GM23338 (cell line): ENCODE measurements around the gene PMP22. TPM values are rescaled to one million over a fixed set of nuclear protein-coding genes. Genes with fewer than 3 reads are reported as not detected.

Experiments used
- ATAC-seq: fragments of 200-7000 bp; cut with Tn5 transposase; 3 replicates; pipeline ENCODE4 v1.9.1; 2020
- DNase-seq: peaks from one replicate; pipeline ENCODE4 v3.0.0-alpha.2; 2015; ENCODE audit warnings: low spot score
- H2AFZ ChIP-seq: fragments of 200-600 bp; sonication (generic); 2 replicates; pipeline ENCODE4 v1.8.0; 2016; ENCODE audit warnings: antibody characterized with exemption, mild to moderate bottlenecking, moderate library complexity
- H3F3A ChIP-seq: fragments of 200-600 bp; sonication (generic); replicated peaks from 2 replicates; pipeline ENCODE4 v1.8.0; 2017; ENCODE audit warnings: antibody characterized with exemption, mixed run types, low read depth
- H3K27ac ChIP-seq: fragments of 200-600 bp; sonication (generic); 2 replicates; pipeline ENCODE4 v1.6.1; 2016; ENCODE audit warnings: low read depth
- H3K27me3 ChIP-seq: fragments of 200-600 bp; sonication (generic); 2 replicates; pipeline ENCODE4 v1.8.0; 2016; ENCODE audit warnings: mild to moderate bottlenecking, mixed run types, moderate library complexity; ENCODE audit not compliant: insufficient read depth
- H3K36me3 ChIP-seq: fragments of 200-600 bp; sonication (generic); 2 replicates; pipeline ENCODE4 v1.8.0; 2016; ENCODE audit warnings: mild to moderate bottlenecking; ENCODE audit not compliant: insufficient read depth
- H3K4me1 ChIP-seq: fragments of 200-600 bp; sonication (generic); 2 replicates; pipeline ENCODE4 v1.8.0; 2016; ENCODE audit warnings: mild to moderate bottlenecking, moderate library complexity; ENCODE audit not compliant: insufficient read depth
- H3K4me2 ChIP-seq: fragments of 200-600 bp; sonication (generic); 2 replicates; pipeline ENCODE4 v1.7.1; 2017; ENCODE audit warnings: mixed run types
- H3K4me3 ChIP-seq: fragments of 200-600 bp; sonication (generic); 2 replicates; pipeline ENCODE4 v1.6.1; 2016; ENCODE audit warnings: mixed run types
- H3K79me2 ChIP-seq: fragments of 200-600 bp; sonication (generic); replicated peaks from 2 replicates; pipeline ENCODE4 v1.8.0; 2017; ENCODE audit warnings: mild to moderate bottlenecking; ENCODE audit not compliant: insufficient read depth
- H3K9me2 ChIP-seq: fragments of 200-600 bp; sonication (generic); 2 replicates; pipeline ENCODE4 v1.8.0; 2017; ENCODE audit not compliant: insufficient read depth
- H4K20me1 ChIP-seq: fragments of 200-600 bp; sonication (generic); replicated peaks from 2 replicates; pipeline ENCODE4 v1.8.0; 2017; ENCODE audit warnings: mild to moderate bottlenecking; ENCODE audit not compliant: insufficient read depth
- H3K27ac Mint-ChIP-seq: 2 replicates; pipeline ENCODE4 v1.8.0; 2020; ENCODE audit warnings: inconsistent platforms, mild to moderate bottlenecking, moderate library complexity, mixed read lengths
- H3K27me3 Mint-ChIP-seq: 3 replicates; pipeline ENCODE4 v1.8.0; 2022; ENCODE audit warnings: low read depth, mild to moderate bottlenecking, moderate library complexity, mixed read lengths, inconsistent platforms; ENCODE audit not compliant: insufficient read depth, poor library complexity
- H3K36me3 Mint-ChIP-seq: 3 replicates; pipeline ENCODE4 v1.8.0; 2021; ENCODE audit warnings: low read depth, mild to moderate bottlenecking, inconsistent platforms, moderate library complexity, mixed read lengths
- H3K4me1 Mint-ChIP-seq: 3 replicates; pipeline ENCODE4 v1.8.0; 2020; ENCODE audit warnings: mild to moderate bottlenecking, inconsistent platforms, mixed read lengths
- H3K4me3 Mint-ChIP-seq: 3 replicates; pipeline ENCODE4 v1.8.0; 2021; ENCODE audit warnings: moderate library complexity, mild to moderate bottlenecking, inconsistent platforms, mixed read lengths
- H3K9me3 Mint-ChIP-seq: 3 replicates; pipeline ENCODE4 v1.8.0; 2020; ENCODE audit warnings: moderate library complexity, mild to moderate bottlenecking, inconsistent platforms, mixed read lengths
- CREB1 ChIP-seq: fragments of 250-450 bp; sonication (Bioruptor Pico); IDR thresholded peaks from 2 replicates; pipeline ENCODE4 v1.5.0; 2020; ENCODE audit warnings: low read depth, mild to moderate bottlenecking, moderate library complexity
- CTCF ChIP-seq, 2 experiments: fragments of 200-600 bp in 1 of 2; sonication (generic) in 1 of 2; conservative IDR thresholded peaks; 2 replicates each; pipeline versions ENCODE4 v1.5.1 to v1.6.1; 2016 to 2017; ENCODE audit warnings: antibody characterized with exemption in 2 of 2, low read depth in 2 of 2, mild to moderate bottlenecking in 2 of 2, moderate library complexity in 1 of 2
- ETS1 ChIP-seq: IDR thresholded peaks from 2 replicates; pipeline ENCODE4 v1.6.1; 2016; ENCODE audit warnings: antibody characterized with exemption
- EZH2 ChIP-seq: fragments of 200-600 bp; sonication (generic); IDR thresholded peaks from one replicate; pipeline ENCODE4 v1.8.0; 2017; ENCODE audit warnings: antibody characterized with exemption, mild to moderate bottlenecking, low read depth; ENCODE audit not compliant: unreplicated experiment
- EZH2phosphoT487 ChIP-seq: fragments of 200-600 bp; sonication (generic); IDR thresholded peaks from one replicate; pipeline ENCODE4 v1.8.1; 2018; ENCODE audit warnings: antibody characterized with exemption; ENCODE audit not compliant: unreplicated experiment
- JUNB ChIP-seq: IDR thresholded peaks from one replicate; pipeline ENCODE4 v1.6.1; 2016; ENCODE audit warnings: antibody characterized with exemption; ENCODE audit not compliant: unreplicated experiment
- NANOG ChIP-seq: IDR thresholded peaks from 2 replicates; pipeline ENCODE4 v1.6.1; 2016; ENCODE audit warnings: antibody characterized with exemption, borderline replicate concordance
- POLR2AphosphoS5 ChIP-seq: IDR thresholded peaks from 2 replicates; pipeline ENCODE4 v1.6.1; 2016; ENCODE audit warnings: antibody characterized with exemption, low read depth
- REST ChIP-seq: IDR thresholded peaks from one replicate; pipeline ENCODE4 v1.6.1; 2018; ENCODE audit warnings: antibody characterized with exemption; ENCODE audit not compliant: unreplicated experiment
- STAT1 ChIP-seq: IDR thresholded peaks from one replicate; pipeline ENCODE4 v1.6.1; 2016; ENCODE audit warnings: antibody characterized with exemption; ENCODE audit not compliant: unreplicated experiment
- ZNF114 ChIP-seq: fragments of 250-450 bp; sonication (Bioruptor Pico); IDR thresholded peaks from 2 replicates; pipeline ENCODE4 v1.5.0; 2020; ENCODE audit warnings: mild to moderate bottlenecking, moderate library complexity
- ZNF331 ChIP-seq: fragments of 250-450 bp; sonication (Bioruptor Pico); IDR thresholded peaks from 2 replicates; pipeline ENCODE4 v1.5.0; 2020; ENCODE audit warnings: low read depth, mild to moderate bottlenecking, moderate library complexity
- ZNF462 ChIP-seq: fragments of 250-450 bp; sonication (Bioruptor Pico); IDR thresholded peaks from 2 replicates; pipeline ENCODE4 v1.5.0; 2020; ENCODE audit warnings: mild to moderate bottlenecking, moderate library complexity
- polyA plus RNA-seq: library from polyadenylated mRNA; unstranded; fragments of >200 nt; fragmentation: Nextera tagmentation; extraction: Ambion mirVana; gene quantifications from 2 replicates; pipeline ENCODE4 v1.2.1, GENCODE V29; 2016
- total RNA-seq: library from RNA; depleted of rRNA; stranded (reverse); fragments of >200 nt; shearing (Covaris generic); gene quantifications from 2 replicates; pipeline ENCODE4 v1.2.3, GENCODE V29; 2014

Gene PMP22
- total and polyA plus RNA-seq, 2 experiments from 2014 or later: 1.2 to 2.2 TPM

- H3K36me3 Mint-ChIP-seq: 0 out of 3 replicates have a peak, but pooled peaks cover 6% of the 10 kb centered on the region
- peaks cover 6% of the 10 kb centered on the region for H3K27me3 Mint-ChIP-seq
- peaks cover 14% of the 10 kb centered on the region for H3K4me1 ChIP-seq
- no peak overlapping the region for H3K27ac ChIP-seq
- DNase-seq (no peak), ATAC-seq (no peak)
- TF ChIP-seq CREB1 (CRISPR knock-in tag) (no peak), ZNF462 (no peak), EZH2phosphoT487 (no peak), JUNB (no peak), NANOG (no peak), STAT1 (no peak), CTCF (conservative IDR thresholded peaks at IDR 0.05; ENCODE audit: low read depth in 2 of 2) (no peak), ZNF331 (CRISPR knock-in tag) (no peak), EZH2 (no peak), ZNF114 (CRISPR knock-in tag) (no peak), ETS1 (no peak), REST (no peak), POLR2AphosphoS5 (no peak)
- no peak overlapping the region for H3K4me3 Mint-ChIP-seq
- H3K27me3 ChIP-seq: no peaks in the 10 kb centered on the region
- no peak overlapping the region for H3K4me3 ChIP-seq
- no peaks in the 10 kb centered on the region for H4K20me1 ChIP-seq
- H3K36me3 ChIP-seq: no peaks in the 10 kb centered on the region
- H3K27ac Mint-ChIP-seq: no peak overlapping the region
- H3K9me3 Mint-ChIP-seq: no peaks in the 10 kb centered on the region; the same call in 2 of the 3 replicates
- peaks cover 11% of the 10 kb centered on the region; the same call in 1 of the 2 replicates for H3K9me2 ChIP-seq
- H3K4me2 ChIP-seq: no peak overlapping the region
- H3K79me2 ChIP-seq: no peaks in the 10 kb centered on the region
- H3F3A ChIP-seq: no peaks in the 10 kb centered on the region
- peaks cover 27% of the 10 kb centered on the region for H3K4me1 Mint-ChIP-seq
- peak overlapping the region; percentile 30; the same call in 1 of the 2 replicates for H2AFZ ChIP-seq
Measured at GRCh38 chr17:15181333-15181732, 83.8 kb downstream of the PMP22 start.
